Measurements from ENCODE around the gene LRMDA.

- TF ChIP-seq POLR2A (IDR thresholded peaks at IDR 0.05; ENCODE audit: low read depth, low read length): no peak
- no peak for TF ChIP-seq EZH2 (IDR thresholded peaks at IDR 0.05; ENCODE audit: borderline replicate concordance, low read depth, low read length, severe bottlenecking)
- no peak for TF ChIP-seq CTCF (IDR thresholded peaks at IDR 0.05; ENCODE audit: extremely low read depth in 1 of 2, insufficient read depth in 1 of 2, low read depth in 1 of 2, low read length in 2 of 2)
- TF ChIP-seq POLR2AphosphoS5 (IDR thresholded peaks at IDR 0.05; ENCODE audit: insufficient read depth, low read depth, low read length): no peak
These were observed 39.2 kb upstream of the LRMDA start for GRCh38 chr10:75392271-75392670.
